Left lung (tissue), 10 donors: ENCODE data around the gene CDKN2AIP. TPM values are rescaled to one million over a fixed set of nuclear protein-coding genes. Genes with fewer than 3 reads are reported as not detected.

Source experiments
- ATAC-seq: fragments of 200-7000 bp; cut with Tn5 transposase; one replicate; pipeline ENCODE4 v1.9.1; 2020; ENCODE audit warnings: moderate library complexity
- DNase-seq, 4 donors: peaks; one replicate each; pipeline ENCODE4 v3.0.0-alpha.2; 2013 to 2020
- H3K27ac ChIP-seq, 2 donors: fragments of 200-600 bp; sonication (generic) in 1 of 2; one replicate each; pipeline versions ENCODE4 v1.5.0 to v1.8.0; 2020 to 2021
- H3K27me3 ChIP-seq, 2 donors: fragments of 200-600 bp; sonication (generic) in 1 of 2; one replicate each; pipeline versions ENCODE4 v1.5.0 to v1.8.0; 2020 to 2021
- H3K36me3 ChIP-seq, 2 donors: fragments of 200-600 bp; sonication (generic) in 1 of 2; one replicate each; pipeline versions ENCODE4 v1.5.0 to v1.8.0; 2020 to 2021
- H3K4me1 ChIP-seq, 2 donors: fragments of 200-600 bp; one replicate each; pipeline ENCODE4 v1.8.0; 2021
- H3K4me3 ChIP-seq, 2 donors: fragments of 200-600 bp; sonication (generic) in 1 of 2; one replicate each; pipeline versions ENCODE4 v1.5.0 to v1.8.0; 2020 to 2021; ENCODE audit warnings: mild to moderate bottlenecking in 1 of 2
- H3K9me3 ChIP-seq, 2 donors: fragments of 200-600 bp; sonication (generic) in 1 of 2; one replicate each; pipeline versions ENCODE4 v1.5.0 to v1.8.0; 2020 to 2021
- intact Hi-C, 2 donors: fragments of 100-400 bp; cut with DNase I; formaldehyde crosslinking; loops; one replicate each; pipeline versions ENCODE4 v1.11.2 to v1.14.2; 2022
- polyA plus RNA-seq, 6 donors: library from polyadenylated mRNA; unstranded; fragments of 120-200 nt; gene quantifications; one replicate each; pipeline ENCODE4 v1.2.1, GENCODE V29; 2013; ENCODE audit not compliant: insufficient read length in 6 of 6
- total RNA-seq, 2 donors: library from RNA; stranded (reverse); fragmentation: NEBNext Ultra II Directional; extraction: Animal tissue kit (Norgen Biotek cat#: 25700); gene quantifications; one replicate each; pipeline ENCODE4 v1.2.1, GENCODE V29; 2021
- TF ChIP-seq, protein P1 (sequence below), 2 donors: fragments of 200-600 bp; sonication (generic) in 1 of 2; IDR thresholded peaks; one replicate each; pipeline versions ENCODE4 v1.5.0 to v1.8.0; 2021; ENCODE audit warnings: antibody characterized with exemption in 2 of 2
- donor health status: DM: no; HTN: yes; CAD: no.
- donor health status: DM: no; HTN: no; CAD: no.

CDKN2AIP gene
- total and polyA plus RNA-seq, 8 donors = 10.1 to 33.3 (median 30.5) TPM

DNA sequence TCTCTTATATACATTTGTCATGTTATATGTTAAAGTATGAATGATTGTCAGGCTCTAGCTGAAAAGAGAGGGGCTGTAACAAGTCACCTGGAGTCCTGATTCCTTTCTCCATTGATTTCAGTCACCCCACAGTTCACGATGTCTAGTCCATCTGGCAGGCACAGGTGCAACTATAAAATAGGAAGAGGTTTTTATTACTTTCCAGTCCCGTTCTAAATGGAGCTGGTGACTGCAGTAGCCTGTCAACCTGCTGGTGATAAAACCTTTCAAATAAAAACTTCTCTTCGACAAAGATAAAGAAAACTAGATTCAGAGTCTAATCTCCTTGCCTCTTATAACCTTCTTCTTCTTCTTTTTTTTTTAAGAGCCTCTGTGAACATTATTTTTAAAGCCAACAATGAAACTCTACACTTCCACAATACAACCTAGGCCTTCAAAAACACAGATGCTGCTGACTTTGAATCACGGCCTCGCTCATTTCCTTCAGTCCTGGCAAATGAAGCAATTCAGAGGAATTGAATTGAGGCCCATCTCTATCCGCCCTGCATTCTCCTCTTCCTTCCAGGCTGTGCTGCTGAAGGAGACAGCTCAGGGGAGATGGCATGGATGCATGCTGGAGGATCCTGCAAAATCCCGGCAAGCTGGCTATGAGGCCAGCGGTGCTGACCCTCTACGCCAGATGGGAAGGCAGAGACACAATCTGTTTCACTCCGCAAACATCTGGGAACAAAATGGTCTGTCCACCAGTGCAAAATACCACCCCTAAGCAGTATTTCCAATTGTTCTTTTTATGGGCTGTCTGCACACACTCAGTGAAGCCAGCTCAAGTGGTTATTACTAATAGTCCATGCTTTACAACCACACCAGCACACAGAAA, 27.3 kb upstream of the CDKN2AIP start:
- no peaks in the 10 kb centered on the region for H3K9me3 ChIP-seq
- ATAC-seq = no peak
- no peak for DNase-seq
- intact Hi-C loops = no loop called here
- no peaks in the 10 kb centered on the region for H3K27me3 ChIP-seq
- no peaks in the 10 kb centered on the region for H3K36me3 ChIP-seq
- no peak overlapping the region for H3K27ac ChIP-seq
- H3K4me3 ChIP-seq = no peak overlapping the region
- no peaks in the 10 kb centered on the region for H3K4me1 ChIP-seq
- TF ChIP-seq, protein P1, sequence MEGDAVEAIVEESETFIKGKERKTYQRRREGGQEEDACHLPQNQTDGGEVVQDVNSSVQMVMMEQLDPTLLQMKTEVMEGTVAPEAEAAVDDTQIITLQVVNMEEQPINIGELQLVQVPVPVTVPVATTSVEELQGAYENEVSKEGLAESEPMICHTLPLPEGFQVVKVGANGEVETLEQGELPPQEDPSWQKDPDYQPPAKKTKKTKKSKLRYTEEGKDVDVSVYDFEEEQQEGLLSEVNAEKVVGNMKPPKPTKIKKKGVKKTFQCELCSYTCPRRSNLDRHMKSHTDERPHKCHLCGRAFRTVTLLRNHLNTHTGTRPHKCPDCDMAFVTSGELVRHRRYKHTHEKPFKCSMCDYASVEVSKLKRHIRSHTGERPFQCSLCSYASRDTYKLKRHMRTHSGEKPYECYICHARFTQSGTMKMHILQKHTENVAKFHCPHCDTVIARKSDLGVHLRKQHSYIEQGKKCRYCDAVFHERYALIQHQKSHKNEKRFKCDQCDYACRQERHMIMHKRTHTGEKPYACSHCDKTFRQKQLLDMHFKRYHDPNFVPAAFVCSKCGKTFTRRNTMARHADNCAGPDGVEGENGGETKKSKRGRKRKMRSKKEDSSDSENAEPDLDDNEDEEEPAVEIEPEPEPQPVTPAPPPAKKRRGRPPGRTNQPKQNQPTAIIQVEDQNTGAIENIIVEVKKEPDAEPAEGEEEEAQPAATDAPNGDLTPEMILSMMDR (IDR thresholded peaks at IDR 0.05) = no peak

DNA sequence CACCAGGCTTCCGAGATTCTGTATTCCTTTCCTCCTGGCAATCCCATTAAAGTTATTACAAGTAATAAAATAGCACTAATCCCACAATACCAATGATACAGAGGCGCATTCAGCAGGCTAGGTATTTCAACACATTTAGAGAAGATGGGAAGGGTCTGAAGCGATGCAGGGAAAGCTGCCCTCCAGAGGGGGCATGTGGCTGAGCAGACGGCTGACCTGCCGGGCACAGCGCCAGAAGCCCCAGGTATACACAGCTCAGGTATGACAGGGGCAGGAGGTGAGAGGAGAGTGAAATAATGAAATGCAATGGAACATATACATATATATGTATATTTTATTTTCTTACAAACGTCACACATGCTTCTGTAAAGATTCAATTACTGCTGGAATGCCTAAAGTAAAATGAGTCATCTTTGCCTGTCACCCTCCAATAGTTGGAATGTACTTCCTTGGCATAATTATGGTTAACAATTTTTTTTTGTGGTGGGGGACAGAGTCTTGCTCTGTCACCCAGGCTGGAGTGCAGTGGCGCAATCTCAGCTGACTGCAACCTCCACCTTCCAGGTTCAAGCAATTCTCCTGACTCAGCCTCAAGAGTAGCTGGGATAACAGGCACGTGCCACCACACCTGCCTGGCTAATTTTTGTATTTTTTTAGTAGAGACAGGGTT, 21.3 kb upstream of the CDKN2AIP start:
- Histone ChIP-seq H3K36me3 (no peaks in the 10 kb centered on the region), H3K27ac (no peak overlapping the region), H3K4me3 (no peak overlapping the region), H3K27me3 (no peaks in the 10 kb centered on the region), H3K9me3 (no peaks in the 10 kb centered on the region), H3K4me1 (no peaks in the 10 kb centered on the region)
- intact Hi-C loops = no loop called here
- ATAC-seq = peak; percentile 26
- no peak for DNase-seq
- TF ChIP-seq, protein P1 (IDR thresholded peaks at IDR 0.05) = no peak

DNA sequence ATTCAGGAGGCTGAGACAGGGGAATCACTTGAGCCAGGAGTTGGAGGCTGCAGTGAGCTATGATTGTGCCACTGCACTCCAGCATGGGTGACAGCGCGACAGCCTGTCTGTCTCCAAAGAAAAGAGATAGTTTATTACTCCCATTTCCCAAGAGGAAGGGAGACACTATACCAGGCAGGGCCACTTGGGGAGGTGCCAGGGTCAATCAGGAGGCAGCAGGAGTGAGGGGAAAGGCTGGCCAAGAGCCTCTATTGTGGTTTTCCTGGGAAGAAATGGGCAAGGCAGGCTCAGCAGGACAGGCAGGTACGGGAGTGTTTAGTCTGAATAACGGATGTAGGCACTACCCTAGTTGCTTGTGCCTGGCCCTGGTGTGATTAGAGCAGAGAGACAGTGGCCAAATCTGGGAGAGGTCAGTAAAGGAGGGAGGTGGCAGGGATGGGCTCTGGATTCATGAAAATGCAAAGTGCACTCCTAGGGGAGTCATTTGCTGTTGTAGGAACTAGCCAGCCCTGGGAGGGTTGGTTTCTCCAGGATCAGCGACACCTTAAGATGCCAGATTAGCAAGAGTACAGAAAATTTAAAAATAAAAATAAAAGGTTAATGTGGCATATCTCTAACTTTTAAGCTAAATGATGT, 20.2 kb upstream of the CDKN2AIP start:
- H3K4me3 ChIP-seq = no peak overlapping the region
- H3K27ac ChIP-seq = peak overlapping the region in 1 of 2 donors; percentile 33
- TF ChIP-seq, protein P1 (IDR thresholded peaks at IDR 0.05) = no peak
- H3K9me3 ChIP-seq = no peaks in the 10 kb centered on the region
- H3K36me3 ChIP-seq = no peaks in the 10 kb centered on the region
- no peaks in the 10 kb centered on the region for H3K4me1 ChIP-seq
- intact Hi-C loops = no loop called here
- DNase-seq (no peak), ATAC-seq (no peak)
- no peaks in the 10 kb centered on the region for H3K27me3 ChIP-seq

DNA sequence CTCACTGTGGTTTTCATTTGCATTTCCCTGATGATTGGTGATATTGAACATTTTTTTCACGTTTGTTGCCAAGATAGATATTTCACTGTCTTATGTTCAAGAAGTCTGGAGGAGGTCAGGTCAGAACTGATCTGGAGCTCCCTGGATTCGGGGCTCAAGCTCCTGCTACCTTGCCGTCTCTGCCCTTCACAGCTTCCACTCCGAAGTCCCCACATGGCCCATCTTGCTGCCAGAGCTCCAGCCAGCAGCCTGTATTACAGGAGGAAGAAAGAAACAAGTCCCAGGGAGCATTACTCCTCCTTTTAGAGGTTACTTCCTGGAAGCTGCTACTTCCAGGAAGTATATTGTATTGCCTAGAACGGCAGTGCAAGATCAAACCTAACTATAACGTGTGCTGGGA, 17.9 kb upstream of the CDKN2AIP start:
- no peaks in the 10 kb centered on the region for H3K36me3 ChIP-seq
- no peak for DNase-seq
- H3K9me3 ChIP-seq = no peaks in the 10 kb centered on the region
- H3K27ac ChIP-seq = no peak overlapping the region
- intact Hi-C loops = no loop called here
- no peaks in the 10 kb centered on the region for H3K27me3 ChIP-seq
- H3K4me1 ChIP-seq = peaks cover 0 to 7% of the 10 kb centered on the region in 2 donors
- TF ChIP-seq, protein P1 (IDR thresholded peaks at IDR 0.05) = no peak
- ATAC-seq = no peak
- no peak overlapping the region for H3K4me3 ChIP-seq

DNA sequence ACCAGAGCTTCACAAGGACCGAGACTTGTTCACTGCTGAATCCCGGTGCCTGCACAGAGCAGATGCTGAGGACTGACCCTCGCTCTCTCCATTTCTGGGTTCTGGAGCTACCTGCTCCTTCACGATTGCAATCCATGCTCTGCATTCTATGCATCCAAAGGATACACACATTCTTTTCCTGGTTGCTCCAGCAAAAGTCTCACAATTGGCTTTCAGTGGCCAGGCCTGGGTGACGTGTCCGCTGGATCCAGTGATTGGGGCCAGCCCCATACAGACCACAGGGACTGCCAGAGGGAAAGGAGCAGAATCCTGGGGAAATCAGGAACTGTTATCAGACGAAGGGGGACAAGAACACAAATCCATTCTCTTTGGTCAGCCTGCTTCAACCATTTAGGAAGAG, 14.9 kb upstream of the CDKN2AIP start:
- Histone ChIP-seq H3K4me3 (no peak overlapping the region), H3K27me3 (no peaks in the 10 kb centered on the region), H3K4me1 (peaks cover 0 to 7% of the 10 kb centered on the region in 2 donors), H3K27ac (no peak overlapping the region), H3K9me3 (no peaks in the 10 kb centered on the region), H3K36me3 (no peaks in the 10 kb centered on the region)
- intact Hi-C loops = no loop called here
- ATAC-seq (no peak), DNase-seq (no peak)
- TF ChIP-seq, protein P1 (IDR thresholded peaks at IDR 0.05) = no peak
